HepG2 (cell line): ENCODE measurements around the gene NCOA5. TPM values are rescaled to one million over a fixed set of nuclear protein-coding genes. Genes with fewer than 3 reads are reported as not detected.
A peak's percentile ranks its signal among the peaks of the same experiment; 100 is the strongest.

ENCODE experiments used
- DR1 ChIP-seq: sonication (generic); formaldehyde crosslinking; IDR thresholded peaks from 2 replicates; pipeline ENCODE4 v1.8.0; 2021; ENCODE audit warnings: mild to moderate bottlenecking, missing genetic modification reagents, inconsistent platforms
- E2F2 ChIP-seq: sonication (generic); formaldehyde crosslinking; IDR thresholded peaks from 2 replicates; pipeline ENCODE4 v1.4.0; 2020; ENCODE audit warnings: missing genetic modification reagents, borderline replicate concordance
- FOXO1 ChIP-seq: sonication (generic); formaldehyde crosslinking; IDR thresholded peaks from 2 replicates; pipeline ENCODE4 v1.4.0; 2020; ENCODE audit warnings: missing genetic modification reagents
- IKZF4 ChIP-seq: sonication (generic); formaldehyde crosslinking; IDR thresholded peaks from 2 replicates; pipeline ENCODE4 v1.5.1; 2020; ENCODE audit warnings: borderline replicate concordance, mild to moderate bottlenecking, low read depth, missing genetic modification reagents; ENCODE audit errors: not compliant biosample characterization
- KAT7 ChIP-seq: IDR thresholded peaks from 2 replicates; pipeline ENCODE4 v1.6.1; 2018; ENCODE audit warnings: borderline replicate concordance, missing compliant biosample characterization
- PITX1 ChIP-seq: sonication (generic); formaldehyde crosslinking; IDR thresholded peaks from 2 replicates; pipeline ENCODE4 v1.5.1; 2020; ENCODE audit warnings: mild to moderate bottlenecking, missing genetic modification reagents
- PREB ChIP-seq: sonication (generic); formaldehyde crosslinking; IDR thresholded peaks from 2 replicates; pipeline ENCODE4 v1.4.0; 2020; ENCODE audit warnings: missing genetic modification reagents
- TAF15 ChIP-seq: fragments of 200-400 bp; formaldehyde crosslinking; IDR thresholded peaks from one replicate; pipeline ENCODE4 v1.6.1; 2018; ENCODE audit warnings: mild to moderate bottlenecking, low read depth, low read length; ENCODE audit not compliant: poor library complexity, severe bottlenecking
- THAP8 ChIP-seq: sonication (generic); formaldehyde crosslinking; IDR thresholded peaks from 2 replicates; pipeline ENCODE4 v1.5.1; 2020; ENCODE audit warnings: missing genetic modification reagents, mild to moderate bottlenecking, borderline replicate concordance
- TMF1 ChIP-seq: sonication (generic); formaldehyde crosslinking; IDR thresholded peaks from 2 replicates; pipeline ENCODE4 v1.8.1; 2022; ENCODE audit warnings: low read depth, missing genetic modification reagents
- XBP1 ChIP-seq: sonication (generic); formaldehyde crosslinking; IDR thresholded peaks from 2 replicates; pipeline ENCODE4 v1.5.0; 2020; ENCODE audit warnings: missing genetic modification reagents
- ZNF609 ChIP-seq: sonication (generic); formaldehyde crosslinking; IDR thresholded peaks from 2 replicates; pipeline ENCODE4 v1.4.0; 2020; ENCODE audit warnings: mild to moderate bottlenecking, missing genetic modification reagents, borderline replicate concordance
- ZNF773 ChIP-seq: sonication (generic); formaldehyde crosslinking; IDR thresholded peaks from 2 replicates; pipeline ENCODE4 v1.4.0; 2020; ENCODE audit warnings: missing genetic modification reagents, borderline replicate concordance
- polyA plus RNA-seq, 8 experiments: library from polyadenylated mRNA; depleted of rRNA in 3 of 8; stranded (reverse) in 7 of 8; unstranded in 1 of 8; fragments of >200 nt; fragmentation: Illumina TruSeq in 4 of 8; extraction: Trizol in 4 of 8; gene quantifications; 2 replicates each; pipeline versions ENCODE4 v1.2.1 to v1.2.3, GENCODE V29; 2011 to 2016; ENCODE audit warnings: low read depth in 4 of 8, missing spikeins in 1 of 8, mixed read lengths in 1 of 8; ENCODE audit not compliant: insufficient read depth in 1 of 8
- total RNA-seq, 5 experiments: library from RNA; depleted of rRNA; stranded (reverse); fragments of >200 nt; fragmentation: Illumina TruSeq; extraction: Trizol; gene quantifications; 2 replicates each; pipeline ENCODE4 v1.2.3, GENCODE V29; 2016; ENCODE audit warnings: low read depth in 1 of 5

NCOA5 gene
- total and polyA plus RNA-seq, 2 of the 13 experiments (the other 11 are each of a cell fraction or from before 2014, with no cell fraction given) = 16.5 to 28.4 TPM

- no peak for TF ChIP-seq ZNF609 (CRISPR knock-in tag)
- no peak for TF ChIP-seq XBP1 (CRISPR knock-in tag)
- TF ChIP-seq FOXO1 = 0 out of 2 replicates have a peak, but pooled peaks have one; percentile 9
- no peak for TF ChIP-seq THAP8 (CRISPR knock-in tag)
- TF ChIP-seq KAT7 (CRISPR knock-in tag) = no peak
- TF ChIP-seq PITX1 (CRISPR knock-in tag) = 0 out of 2 replicates have a peak, but pooled peaks have one; percentile 10
- TF ChIP-seq E2F2 (CRISPR knock-in tag) = no peak
- TF ChIP-seq PREB (CRISPR knock-in tag) = no peak
- TF ChIP-seq IKZF4 = no peak
- TF ChIP-seq TAF15 = no peak
- TF ChIP-seq TMF1 (CRISPR knock-in tag) = no peak
- TF ChIP-seq DR1 (CRISPR knock-in tag) = no peak
- TF ChIP-seq ZNF773 = no peak
Observed at GRCh38 chr20:46128310-46129151, 38.8 kb upstream of the NCOA5 start (continued).
